Urothelium cell line (cell line): ENCODE measurements around the gene MOB3A.

Experiments
- DNase-seq: peaks from one replicate; pipeline ENCODE4 v3.0.0; 2011; ENCODE audit warnings: low spot score, mixed read lengths
- FAIRE-seq: peaks from 2 replicates; lab custom pipeline; 2011; peaks lifted over from hg19 to GRCh38; lab: Jason Lieb, UNC

Gene MOB3A

DNA sequence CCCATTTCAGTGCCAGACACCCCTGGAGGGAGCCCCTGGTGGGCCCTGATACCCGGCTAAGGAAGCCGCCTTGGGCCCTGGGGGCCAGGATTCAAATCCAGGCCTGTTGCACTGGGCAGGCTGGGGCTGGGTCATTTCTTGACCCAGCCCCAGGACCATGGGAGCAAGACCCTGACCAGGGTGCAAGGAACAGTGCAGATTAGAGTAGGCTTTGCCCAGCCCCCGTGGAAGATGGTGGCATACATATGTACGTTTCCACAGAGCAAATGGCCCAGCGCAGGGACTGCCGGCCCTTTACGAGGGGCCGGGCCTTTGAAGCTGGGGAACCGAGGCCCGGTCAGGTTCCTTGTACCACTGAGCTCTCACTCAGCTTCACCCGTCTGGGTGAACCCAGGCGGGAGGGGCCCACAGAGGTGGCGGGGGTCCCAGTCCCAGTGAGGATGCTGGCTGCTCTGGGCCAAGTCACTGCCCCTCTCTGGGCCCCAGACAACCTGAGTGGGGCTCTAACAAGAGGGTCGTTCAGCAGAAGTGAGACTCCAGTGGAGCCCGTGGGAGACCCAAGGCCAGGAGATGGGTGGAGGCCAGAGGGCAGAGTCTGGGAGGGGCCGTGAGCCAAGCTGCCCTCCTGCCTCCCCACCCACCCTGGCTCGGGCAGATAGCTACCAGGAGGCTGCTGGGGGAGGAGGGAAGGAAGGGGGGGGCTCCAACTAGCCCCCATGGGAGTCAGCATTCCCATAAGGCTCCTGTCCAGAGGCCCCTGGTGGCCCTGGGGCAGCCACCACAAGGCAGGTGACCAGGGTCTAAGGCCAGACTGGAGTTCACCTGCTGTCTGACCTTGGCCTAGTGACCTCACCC lies 47.8 kb downstream of the MOB3A start:
- FAIRE-seq, result no peak

DNA sequence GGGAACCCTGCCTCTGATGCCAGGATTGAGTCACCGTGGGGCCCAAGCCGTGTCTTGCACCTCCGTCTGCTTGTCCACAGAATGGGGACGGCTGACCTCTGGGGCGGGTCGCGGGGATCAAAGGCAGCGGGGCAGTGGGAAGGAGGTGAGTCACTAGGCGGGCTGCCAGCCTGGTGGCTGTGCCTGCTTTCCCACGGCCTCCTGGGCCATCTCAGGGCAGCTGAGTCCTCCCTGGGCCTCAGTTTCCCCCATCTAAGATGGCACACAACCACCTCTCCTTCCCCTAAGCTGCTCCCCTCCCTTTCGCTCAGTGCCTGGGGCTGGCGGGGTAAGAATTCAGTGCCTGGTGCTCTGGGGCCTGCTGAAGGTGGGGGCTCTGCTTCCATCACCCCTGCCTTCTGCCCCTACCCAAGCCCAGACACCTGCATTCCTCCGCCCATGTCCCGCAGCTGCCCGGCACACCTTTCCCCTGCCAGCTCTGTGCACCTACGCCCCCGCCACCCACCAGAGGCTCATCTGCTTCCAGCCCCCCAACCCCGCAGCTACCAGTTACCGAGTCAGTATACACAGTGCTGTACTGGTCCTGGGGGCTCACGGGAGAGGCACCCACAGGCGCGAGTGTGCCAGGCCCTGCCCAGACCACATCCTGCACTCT lies 48.5 kb downstream of the MOB3A start:
- FAIRE-seq, result peak; percentile 9
- peak; percentile 26 for DNase-seq

More for the DNA sequence above, 47.8 kb downstream of the MOB3A start:
- DNase-seq, result no peak

DNA sequence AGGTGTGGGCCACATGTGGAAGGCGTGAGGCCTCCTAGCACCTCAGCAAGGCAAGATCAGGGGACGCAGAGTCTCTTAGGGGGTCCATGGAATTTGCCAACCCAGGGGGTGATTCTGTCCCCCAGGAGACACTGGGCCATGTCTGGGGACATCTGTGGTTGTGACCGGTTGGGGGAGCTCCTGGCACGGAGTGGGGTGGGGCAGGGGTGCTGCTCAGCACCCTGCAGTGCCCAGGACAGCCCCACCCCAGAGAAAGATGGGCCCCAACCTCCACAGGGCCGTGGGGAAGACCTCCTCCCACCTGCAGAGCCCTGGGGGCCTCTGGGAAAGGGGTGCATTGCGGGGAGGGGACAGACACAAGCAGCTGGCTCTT lies 49.1 kb downstream of the MOB3A start:
- FAIRE-seq, result no peak
- DNase-seq, result no peak

DNA sequence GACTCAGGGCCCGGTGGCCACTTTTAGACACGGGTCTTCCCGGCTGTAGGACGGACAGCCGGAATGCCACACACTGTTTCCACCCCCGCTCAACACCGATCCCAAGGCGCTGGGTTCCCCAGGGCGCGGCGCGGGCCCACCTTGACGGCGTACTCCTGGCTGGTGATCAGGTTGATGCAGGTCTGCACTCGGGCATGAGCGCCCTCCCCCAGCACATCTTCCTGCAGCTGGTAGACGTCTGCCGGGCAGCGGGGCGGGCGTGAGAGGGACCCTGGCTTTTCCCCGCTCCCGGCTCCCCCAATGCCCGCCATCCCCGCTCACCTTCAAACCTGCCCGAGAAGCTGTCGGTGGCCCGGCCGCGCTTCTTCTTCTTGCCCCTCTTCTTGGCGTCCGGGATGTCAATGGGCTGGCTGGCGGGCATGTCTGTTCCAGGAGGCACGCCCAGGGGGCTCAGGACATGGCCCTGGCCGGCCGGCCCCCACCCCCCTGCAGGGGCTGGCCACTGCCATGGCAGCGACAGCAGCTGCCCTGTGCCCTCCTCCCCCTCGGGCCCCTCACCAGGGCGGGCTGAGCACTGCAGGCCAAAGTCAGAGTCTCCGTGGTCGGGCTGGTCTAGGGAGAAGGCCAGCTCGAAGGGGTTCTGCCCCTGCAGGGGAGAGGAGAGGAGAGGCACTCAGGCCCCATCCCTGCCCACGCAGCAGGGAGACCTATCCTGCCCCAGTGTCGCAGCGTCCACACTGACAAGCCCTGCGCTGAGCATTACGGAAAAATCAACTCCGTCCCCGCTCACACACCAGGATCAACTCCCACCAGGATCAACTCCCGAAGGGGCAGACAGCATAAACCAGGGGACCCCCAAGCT lies 49.8 kb downstream of the MOB3A start:
- no peak for DNase-seq
- FAIRE-seq, result no peak

DNA sequence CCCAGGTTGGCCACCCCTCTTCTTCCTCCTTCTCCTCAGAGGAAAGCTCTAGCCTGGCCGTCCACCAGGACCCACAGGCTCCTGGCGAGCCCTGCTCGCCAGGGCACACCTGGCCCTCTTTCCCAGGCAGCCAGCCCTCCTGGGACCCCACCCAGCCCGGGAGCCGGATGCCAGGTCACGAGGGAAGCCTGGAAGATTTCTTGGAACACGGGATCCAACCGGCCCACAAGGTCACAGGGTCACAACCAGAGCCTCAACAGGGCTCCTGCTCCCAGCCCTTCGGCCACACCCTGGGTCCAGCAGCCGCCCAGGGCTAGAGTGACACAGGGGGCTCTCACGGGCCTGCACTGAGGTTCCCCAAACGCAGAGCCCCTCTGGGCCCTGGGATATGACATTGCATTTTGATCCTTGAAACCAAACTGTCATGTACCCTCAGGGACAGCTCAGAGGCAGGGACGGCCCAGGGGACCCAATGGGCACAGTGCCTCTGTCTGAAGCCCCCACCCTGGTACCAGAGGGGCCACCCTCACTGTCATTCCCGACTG lies 50.6 kb downstream of the MOB3A start:
- FAIRE-seq, result no peak
- no peak for DNase-seq

DNA sequence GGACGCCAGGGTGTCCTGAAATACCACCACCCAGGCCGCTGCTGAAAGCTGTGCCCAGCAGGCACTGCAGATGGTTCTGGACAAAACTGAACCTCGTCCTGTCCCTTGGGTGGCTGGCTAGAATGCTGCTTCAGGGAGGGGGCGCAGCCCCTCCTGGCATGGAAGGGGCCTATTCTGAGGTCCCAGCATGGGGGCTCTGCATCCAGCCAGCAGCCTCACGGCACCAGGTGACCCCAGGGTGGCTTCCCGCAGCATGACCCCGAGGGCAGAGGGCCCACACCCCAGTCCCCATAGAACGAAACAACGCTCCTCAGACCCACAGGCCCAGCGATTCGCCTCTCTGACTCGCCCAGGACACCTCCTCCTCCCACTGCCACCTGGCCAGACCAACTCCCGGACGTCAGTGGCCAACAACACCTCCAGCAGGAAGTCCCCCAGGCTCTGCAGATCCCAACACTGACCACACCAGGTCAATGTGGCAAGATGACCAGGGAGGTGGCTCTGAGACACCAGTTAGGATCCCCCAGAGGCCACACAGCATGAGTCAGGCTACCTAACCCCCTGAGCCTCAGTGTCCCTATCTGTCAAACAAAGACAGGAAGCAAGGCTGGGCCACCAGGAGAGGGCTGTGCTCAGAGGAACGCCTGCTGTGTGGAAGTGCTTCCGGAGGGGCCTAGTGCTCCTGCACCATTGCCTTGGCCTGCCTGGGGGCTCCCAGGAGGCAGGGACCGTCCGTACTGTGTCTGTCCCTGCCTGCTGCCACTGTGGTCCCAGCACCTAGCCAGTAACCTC lies 51.2 kb downstream of the MOB3A start:
- no peak for FAIRE-seq
- no peak for DNase-seq

DNA sequence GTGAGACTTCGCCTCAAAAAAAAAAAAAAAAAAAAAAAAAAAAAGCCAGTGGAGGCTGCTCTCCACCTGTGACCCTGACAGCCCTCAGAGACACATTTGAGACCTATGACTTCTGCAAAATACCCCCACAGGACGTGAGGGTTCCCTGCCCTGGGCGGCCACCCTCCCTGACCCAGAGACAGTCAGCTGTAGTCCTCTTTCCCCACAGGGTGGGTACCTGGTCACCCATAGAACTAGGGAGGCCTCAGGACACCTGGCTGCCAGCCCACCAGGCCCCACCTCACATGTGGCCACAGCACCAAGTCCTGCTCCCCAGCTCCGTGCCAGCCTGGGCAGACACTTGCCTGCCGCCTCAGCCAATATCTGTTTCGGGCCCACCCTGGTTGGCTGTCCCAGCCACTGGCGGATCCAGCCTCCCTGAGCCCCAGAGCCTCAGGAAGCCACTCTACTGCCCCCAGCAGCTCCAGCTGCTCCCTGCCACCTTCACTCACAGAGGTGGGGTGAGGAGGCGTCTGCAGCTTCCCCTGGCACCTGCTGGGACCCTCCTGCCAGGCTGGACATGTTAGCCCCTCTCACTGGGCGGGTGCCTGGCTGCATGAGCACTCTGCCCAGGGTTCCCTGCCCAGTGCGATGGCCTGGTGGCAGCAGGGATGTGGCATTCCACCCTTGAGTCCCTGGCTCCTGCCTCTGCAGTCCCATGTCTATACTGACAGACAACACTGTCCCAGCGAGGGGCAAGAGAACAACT lies 52.0 kb downstream of the MOB3A start:
- DNase-seq (no peak), FAIRE-seq (no peak)

DNA sequence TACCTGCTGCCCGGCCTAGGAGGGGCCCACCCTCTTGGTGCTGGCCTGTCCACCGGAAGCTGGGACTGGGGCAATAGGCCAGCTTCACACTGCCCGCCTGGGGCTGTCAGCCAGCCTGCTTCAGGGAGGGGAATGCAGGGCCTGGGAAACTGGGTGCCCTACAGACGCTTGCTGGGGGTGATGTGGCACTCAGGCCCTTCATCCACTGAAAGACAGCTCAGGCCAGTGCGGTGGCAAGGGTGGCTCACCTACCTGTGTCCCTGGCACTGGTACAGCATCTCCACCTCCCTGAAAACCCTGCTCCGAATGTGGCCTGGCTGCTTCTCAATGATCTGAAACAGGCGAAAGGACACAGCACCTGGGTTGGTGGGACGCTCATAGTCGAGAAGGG lies 52.9 kb downstream of the MOB3A start:
- DNase-seq (no peak), FAIRE-seq (no peak)

DNA sequence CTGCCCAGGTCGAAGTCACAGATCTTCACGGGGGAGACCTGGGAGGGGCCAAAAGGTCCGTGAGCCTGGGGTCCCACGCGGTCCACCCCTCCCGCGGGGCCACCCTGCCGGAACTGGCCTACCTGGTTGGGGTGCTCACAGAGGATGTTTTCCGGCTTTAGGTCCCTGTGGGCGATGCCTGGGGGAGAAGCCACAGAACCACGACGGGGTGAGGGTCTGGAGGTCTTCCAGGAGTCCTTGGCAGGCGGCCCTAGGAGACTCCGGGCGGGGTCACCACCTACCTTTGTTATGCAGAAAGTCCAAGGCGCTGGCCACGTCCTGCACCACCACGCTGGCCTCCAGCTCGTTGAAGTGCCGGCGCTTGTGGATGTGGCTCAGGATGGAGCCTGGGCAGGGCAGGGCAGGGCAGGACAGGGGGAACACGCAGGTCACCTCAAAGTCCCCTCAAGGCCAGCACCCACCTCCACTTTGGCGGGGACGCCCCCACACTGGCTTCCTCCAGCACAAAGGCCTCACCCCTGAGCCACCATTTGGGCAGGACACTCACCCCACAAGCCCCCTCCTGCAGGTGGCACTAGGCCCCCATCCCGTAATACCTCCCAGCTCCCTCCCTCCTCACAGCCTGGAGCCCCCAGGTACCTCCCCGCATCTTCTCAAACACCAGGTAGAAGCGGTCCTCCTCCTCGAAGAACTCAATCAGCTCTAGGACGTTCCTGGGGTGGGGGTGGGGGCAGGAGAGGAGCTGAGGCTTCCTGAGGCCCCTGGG lies 53.5 kb downstream of the MOB3A start:
- DNase-seq (no peak), FAIRE-seq (no peak)

DNA sequence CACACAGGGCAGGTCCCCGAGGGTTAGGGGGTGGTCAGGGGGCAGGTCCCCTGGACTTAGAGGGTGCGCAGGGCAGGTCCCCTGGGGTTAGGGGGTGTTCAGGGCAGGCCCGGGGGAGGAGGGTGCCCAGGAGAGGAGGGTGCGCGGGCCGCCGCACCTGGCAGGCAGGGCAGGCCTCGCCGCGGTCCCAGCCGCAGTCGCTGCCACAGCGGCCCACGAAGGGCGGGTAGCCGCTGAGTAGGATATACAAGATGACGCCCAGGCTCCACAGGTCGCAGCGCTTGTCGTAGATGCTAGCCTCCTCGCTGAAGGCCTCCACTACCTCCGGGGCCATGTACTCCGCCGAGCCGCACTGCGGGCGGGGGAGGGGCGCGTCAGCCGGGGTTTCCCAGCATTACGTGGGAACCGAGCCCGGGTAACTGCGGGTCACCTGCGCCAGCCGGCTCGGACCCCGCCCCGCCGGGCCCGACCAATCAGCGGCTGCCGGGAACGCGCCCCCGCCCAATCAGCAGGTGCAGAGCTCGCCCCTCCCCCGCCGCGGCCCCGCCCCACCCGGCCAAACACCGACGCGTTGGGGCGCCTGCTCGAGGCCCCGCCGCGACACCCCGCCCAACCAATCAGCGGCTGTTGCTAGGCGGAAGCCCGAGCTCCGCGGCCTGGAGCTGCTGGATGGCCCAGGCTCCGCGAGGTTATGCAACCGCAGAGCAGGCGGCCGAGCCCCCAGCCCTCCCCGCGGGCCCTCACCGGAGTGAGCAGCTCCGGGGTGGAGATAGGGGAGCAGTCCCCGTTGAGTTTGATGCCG lies 54.2 kb downstream of the MOB3A start:
- no peak for FAIRE-seq
- DNase-seq, result no peak

DNA sequence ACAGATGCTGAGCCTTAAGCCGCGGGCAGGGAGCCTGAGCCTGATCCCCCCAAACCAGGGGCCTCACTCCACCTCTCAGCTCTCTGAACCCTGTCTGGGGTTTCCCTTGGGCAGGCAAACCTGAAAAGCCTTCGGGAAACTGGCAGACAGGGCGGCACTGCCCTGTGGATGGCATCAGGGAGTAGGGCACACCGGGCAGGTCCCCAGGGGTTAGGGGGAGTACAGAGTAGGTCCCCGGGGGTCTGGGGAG lies 54.8 kb downstream of the MOB3A start:
- DNase-seq (no peak), FAIRE-seq (no peak)

DNA sequence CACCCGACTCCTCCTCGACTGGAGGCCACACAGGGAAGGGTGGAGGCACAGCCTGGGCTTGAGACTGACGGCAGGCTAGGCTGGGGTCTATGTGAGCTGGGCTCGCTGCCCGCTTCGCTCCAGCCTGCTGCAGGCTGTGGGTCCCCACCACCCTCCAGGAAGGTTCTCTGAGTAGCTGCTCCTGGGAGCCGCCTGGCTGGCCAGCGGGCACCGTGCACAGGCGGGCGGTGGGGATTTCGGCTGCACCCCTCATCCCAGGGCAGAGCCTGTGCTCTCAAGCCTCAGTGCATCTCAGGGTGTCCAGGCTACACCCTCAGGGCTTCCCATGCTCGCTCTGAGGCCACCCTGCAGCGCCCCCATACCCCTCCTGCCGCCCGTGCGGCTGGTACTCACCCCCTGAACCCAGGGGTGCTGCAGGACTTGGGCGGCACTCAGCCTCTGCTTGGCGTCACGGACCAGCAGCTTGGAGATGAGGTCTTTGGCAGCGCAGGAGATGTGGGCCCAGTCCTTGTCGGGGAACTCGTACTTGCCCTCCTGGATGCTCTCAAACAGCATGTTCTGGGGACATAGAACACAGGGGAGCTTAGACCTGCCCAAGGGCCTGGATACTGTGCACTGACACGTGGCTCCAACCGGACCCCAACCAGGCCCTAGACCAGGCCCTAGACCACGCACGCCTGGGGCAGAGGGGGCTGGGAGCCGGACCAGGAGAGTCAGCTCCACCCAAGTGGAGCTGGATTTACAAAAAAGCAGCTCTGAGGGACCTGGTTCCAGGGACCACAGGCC lies 55.3 kb downstream of the MOB3A start:
- DNase-seq (no peak), FAIRE-seq (no peak)

DNA sequence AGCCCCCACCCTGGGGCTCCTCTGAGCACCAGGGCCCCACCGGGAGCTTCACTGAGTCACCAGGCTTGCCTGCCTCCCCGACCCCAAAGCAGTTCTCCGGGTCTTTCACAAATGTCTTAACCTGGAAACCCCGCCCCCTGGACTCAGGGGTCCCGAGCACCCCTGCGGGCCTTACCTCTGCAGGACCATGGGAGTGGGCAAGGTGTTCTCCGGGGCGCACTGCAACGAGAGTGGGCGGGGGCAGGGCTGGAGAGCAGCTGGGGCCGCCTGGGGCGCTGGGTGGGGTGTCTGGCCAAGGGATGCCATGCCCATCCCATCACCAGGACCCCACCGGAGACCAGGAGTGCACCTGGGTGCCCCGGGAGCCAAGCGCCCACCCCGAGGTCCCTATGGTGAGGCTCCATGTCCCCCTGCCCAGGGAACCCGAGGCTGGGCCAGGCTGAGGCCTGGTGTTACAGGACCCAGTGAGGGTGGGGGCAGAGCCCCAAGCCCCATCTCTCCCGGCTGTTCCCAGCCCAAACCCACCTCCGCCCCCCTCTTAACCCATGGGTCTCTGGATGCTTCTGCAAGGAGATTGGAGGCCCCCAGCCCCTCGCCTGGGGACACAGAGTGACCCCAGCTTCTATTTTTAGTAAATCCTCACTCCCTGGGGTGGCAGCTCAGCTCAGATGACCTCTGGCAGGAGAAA lies 56.0 kb downstream of the MOB3A start:
- DNase-seq, result no peak
- no peak for FAIRE-seq

DNA sequence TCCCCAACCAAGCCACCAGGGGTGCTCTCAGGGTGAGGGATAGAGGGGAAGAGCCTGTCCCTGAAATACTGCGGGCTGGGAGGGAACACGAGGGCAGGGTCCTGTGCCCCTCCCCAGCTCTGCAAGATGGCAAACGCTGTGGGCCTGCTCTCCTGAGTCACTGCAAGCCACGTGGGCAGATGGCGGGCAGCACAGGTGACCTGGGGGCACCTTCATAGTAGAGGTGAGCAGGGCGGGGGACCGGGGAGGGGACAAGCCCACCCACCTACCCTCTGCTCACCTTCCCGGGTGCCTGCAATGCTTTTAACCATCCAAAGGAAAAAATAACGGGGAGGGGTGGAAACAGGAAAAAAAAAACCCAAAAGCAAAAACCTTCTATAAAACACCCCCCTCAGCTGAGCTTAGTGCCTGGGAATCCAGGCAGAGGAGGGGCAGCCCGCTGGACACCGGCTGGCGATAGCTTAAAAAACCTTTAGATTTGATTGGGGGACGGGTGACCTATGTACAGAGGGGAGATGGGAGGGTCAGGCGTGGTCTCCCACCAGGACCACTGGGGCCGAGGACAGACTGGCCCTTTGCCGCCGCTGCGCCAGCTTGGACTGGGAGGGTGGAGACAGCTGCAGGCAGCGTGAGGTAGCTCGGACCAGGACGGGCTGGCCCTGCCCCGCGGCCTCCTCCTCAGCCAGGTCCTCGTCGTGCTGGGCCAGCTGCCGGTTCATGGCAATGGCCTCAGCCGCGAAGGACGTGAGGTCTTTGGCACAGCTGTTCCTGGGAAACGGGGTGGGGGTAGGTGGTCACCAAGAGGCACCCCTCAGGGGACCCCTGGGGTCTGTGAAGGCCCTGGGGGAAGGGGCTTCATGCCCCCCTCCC lies 56.8 kb downstream of the MOB3A start:
- DNase-seq (no peak), FAIRE-seq (no peak)

DNA sequence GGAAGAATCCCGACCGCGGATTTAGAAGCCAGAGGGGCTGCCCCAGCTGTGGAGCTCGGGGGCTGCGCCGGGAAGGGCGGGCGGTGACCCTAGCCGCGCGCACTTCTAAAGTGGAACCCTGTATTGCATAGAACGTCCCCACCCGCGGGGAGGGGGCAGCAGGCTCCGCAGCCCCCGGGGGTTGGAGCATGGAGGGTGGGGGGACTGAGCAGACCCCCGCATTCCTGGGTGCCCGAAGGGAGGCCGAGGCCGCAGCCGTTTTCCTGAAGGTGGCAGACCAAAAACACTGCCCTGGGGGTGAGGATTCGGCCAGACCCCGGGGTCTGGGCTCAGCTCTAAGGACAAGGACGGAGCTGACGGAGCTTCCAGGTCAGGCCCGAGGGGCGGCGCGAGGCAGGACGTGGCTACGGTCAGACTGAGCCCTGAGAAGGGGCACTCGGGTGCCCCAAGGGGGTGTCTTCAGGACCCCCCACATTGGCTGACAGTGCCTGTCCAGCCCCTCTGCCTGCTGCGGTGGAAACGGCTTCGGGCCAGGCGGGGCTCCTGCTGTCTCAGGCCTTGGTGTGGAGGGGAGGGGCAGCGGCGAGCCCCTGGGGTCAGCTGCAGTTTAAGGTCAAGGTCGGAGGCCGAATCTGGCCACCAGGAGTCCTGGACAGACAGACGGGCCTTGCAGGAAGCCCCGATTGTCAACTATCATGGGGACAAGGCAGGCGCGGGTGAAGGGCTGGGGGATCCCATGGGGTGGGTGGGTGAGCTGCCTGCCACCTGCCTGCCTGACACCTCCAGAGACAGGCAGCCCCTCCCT lies 57.6 kb downstream of the MOB3A start:
- DNase-seq (no peak), FAIRE-seq (no peak)
